Kidney (tissue), 14 donors: ENCODE measurements around the gene GJD2. TPM values are rescaled to one million over a fixed set of nuclear protein-coding genes. Genes with fewer than 3 reads are reported as not detected.

Experiments used
- DNase-seq, 5 donors: peaks; one replicate each; pipeline ENCODE4 v3.0.0-alpha.2; 2013 to 2020
- FAIRE-seq: peaks from 2 replicates; lab custom pipeline; 2012; peaks lifted over from hg19 to GRCh38; lab: Jason Lieb, UNC
- H3K27ac ChIP-seq, 2 donors: one replicate each; pipeline ENCODE4 v1.7.0; 2013; ENCODE audit warnings: low read depth in 2 of 2, low read length in 2 of 2, inconsistent platforms in 1 of 2
- H3K27me3 ChIP-seq: one replicate; pipeline ENCODE4 v1.7.1; 2013; ENCODE audit warnings: low read length, inconsistent platforms; ENCODE audit not compliant: control insufficient read depth, insufficient read depth
- H3K36me3 ChIP-seq, 3 donors: one replicate each; pipeline versions ENCODE4 v1.7.0 to v1.7.1; 2013; ENCODE audit warnings: low read length in 3 of 3, control low read depth in 1 of 3, inconsistent platforms in 1 of 3; ENCODE audit not compliant: insufficient read depth in 3 of 3, control insufficient read depth in 2 of 3
- H3K4me1 ChIP-seq, 3 donors: one replicate each; pipeline versions ENCODE4 v1.7.0 to v1.7.1; 2013; ENCODE audit warnings: low read length in 3 of 3, inconsistent platforms in 1 of 3, low read depth in 1 of 3; ENCODE audit not compliant: control insufficient read depth in 2 of 3, insufficient read depth in 2 of 3
- H3K4me3 ChIP-seq, 3 donors: one replicate each; pipeline versions ENCODE4 v1.7.0 to v1.8.1; 2013; ENCODE audit warnings: low read length in 3 of 3, control low read depth in 1 of 3, inconsistent platforms in 1 of 3
- H3K9ac ChIP-seq, 3 donors: one replicate each; pipeline versions ENCODE4 v1.7.0 to v1.7.1; 2013; ENCODE audit warnings: low read length in 3 of 3, control low read depth in 1 of 3, inconsistent platforms in 1 of 3
- H3K9me3 ChIP-seq, 3 donors: one replicate each; pipeline versions ENCODE4 v1.7.0 to v1.7.1; 2013; ENCODE audit warnings: low read length in 3 of 3, control low read depth in 1 of 3, inconsistent platforms in 1 of 3; ENCODE audit not compliant: control insufficient read depth in 2 of 3, insufficient read depth in 1 of 3
- CTCF ChIP-seq: IDR thresholded peaks from 3 replicates; pipeline ENCODE4 v1.5.1; 2012; ENCODE audit warnings: mild to moderate bottlenecking, moderate library complexity, borderline replicate concordance; ENCODE audit not compliant: insufficient read depth; ENCODE audit errors: extremely low read depth
- intact Hi-C: fragments of 100-400 bp; cut with DNase I; formaldehyde crosslinking; loops from one replicate; pipeline ENCODE4 v1.11.1; 2022
- polyA plus RNA-seq: library from polyadenylated mRNA; stranded (reverse); fragments of 350-450 nt; fragmentation: Illumina TruSeq; extraction: RNeasy Lipid Tissue Mini Kit (QIAGEN cat#74804); gene quantifications from one replicate; pipeline ENCODE4 v1.2.3, GENCODE V29; 2014; ENCODE audit warnings: low read depth, low replicate concordance; ENCODE audit not compliant: insufficient read depth
- total RNA-seq: library from RNA; stranded (reverse); fragmentation: NEBNext Ultra II Directional; extraction: Animal tissue kit (Norgen Biotek cat#: 25700); gene quantifications from one replicate; pipeline ENCODE4 v1.2.1, GENCODE V29; 2021
- donor health status: control.
- donor health status: control.
- donor health status: control.
- donor health status: control.
- donor health status: control.
- donor health status: DM: yes; HTN: yes; CAD: no.
- donor health status: Normal renal cell carcinoma (clear cell type).

GJD2 gene
- total and polyA plus RNA-seq, 2 donors from 2014 or later = 0.26 TPM; not detected in 1

GRCh38 chr15:34786206-34786605, 31.4 kb upstream of the GJD2 start:
- H3K9me3 ChIP-seq = no peaks in the 10 kb centered on the region
- no peaks in the 10 kb centered on the region for H3K36me3 ChIP-seq
- H3K27ac ChIP-seq = no peak overlapping the region
- intact Hi-C loops = no loop called here
- no peaks in the 10 kb centered on the region for H3K4me1 ChIP-seq
- H3K4me3 ChIP-seq = no peak overlapping the region
- H3K27me3 ChIP-seq = no peaks in the 10 kb centered on the region
- no peak for TF ChIP-seq CTCF
- FAIRE-seq = no peak
- H3K9ac ChIP-seq = no peak overlapping the region
- DNase-seq = no peak

- Histone ChIP-seq H3K4me1 (no peaks in the 10 kb centered on the region), H3K27me3 (no peaks in the 10 kb centered on the region), H3K9me3 (no peaks in the 10 kb centered on the region), H3K36me3 (no peaks in the 10 kb centered on the region), H3K27ac (no peak overlapping the region), H3K9ac (no peak overlapping the region), H3K4me3 (no peak overlapping the region)
- intact Hi-C loops = no loop called here
- DNase-seq = peak in 1 of 5 donors; percentile 13
- TF ChIP-seq CTCF = no peak
- no peak for FAIRE-seq
Measured at GRCh38 chr15:34783991-34784390, 29.2 kb upstream of the GJD2 start.

GRCh38 chr15:34783431-34783830, 28.6 kb upstream of the GJD2 start:
- DNase-seq = no peak
- H3K27me3 ChIP-seq = no peaks in the 10 kb centered on the region
- H3K9ac ChIP-seq = no peak overlapping the region
- H3K4me1 ChIP-seq = no peaks in the 10 kb centered on the region
- intact Hi-C loops = no loop called here
- H3K9me3 ChIP-seq = no peaks in the 10 kb centered on the region
- H3K4me3 ChIP-seq = no peak overlapping the region
- no peaks in the 10 kb centered on the region for H3K36me3 ChIP-seq
- no peak overlapping the region for H3K27ac ChIP-seq
- FAIRE-seq = no peak
- no peak for TF ChIP-seq CTCF

- FAIRE-seq = no peak
- no peaks in the 10 kb centered on the region for H3K4me1 ChIP-seq
- H3K27ac ChIP-seq = no peak overlapping the region
- no peaks in the 10 kb centered on the region for H3K27me3 ChIP-seq
- H3K4me3 ChIP-seq = no peak overlapping the region
- intact Hi-C loops = no loop called here
- H3K36me3 ChIP-seq = no peaks in the 10 kb centered on the region
- DNase-seq = no peak
- no peak for TF ChIP-seq CTCF
- no peaks in the 10 kb centered on the region for H3K9me3 ChIP-seq
- no peak overlapping the region for H3K9ac ChIP-seq
Measured at GRCh38 chr15:34782901-34783300, 28.1 kb upstream of the GJD2 start.
